Measurements from ENCODE around the gene CMTR1.

The CMTR1 gene

GRCh38 chr6:37477656-37478435 is 44.8 kb downstream of the CMTR1 start:
- DNase-seq (ENCODE audit: low read depth): no peak

- DNase-seq (ENCODE audit: low read depth): no peak
Measured at GRCh38 chr6:37478827-37479226, 45.8 kb downstream of the CMTR1 start.

DNA sequence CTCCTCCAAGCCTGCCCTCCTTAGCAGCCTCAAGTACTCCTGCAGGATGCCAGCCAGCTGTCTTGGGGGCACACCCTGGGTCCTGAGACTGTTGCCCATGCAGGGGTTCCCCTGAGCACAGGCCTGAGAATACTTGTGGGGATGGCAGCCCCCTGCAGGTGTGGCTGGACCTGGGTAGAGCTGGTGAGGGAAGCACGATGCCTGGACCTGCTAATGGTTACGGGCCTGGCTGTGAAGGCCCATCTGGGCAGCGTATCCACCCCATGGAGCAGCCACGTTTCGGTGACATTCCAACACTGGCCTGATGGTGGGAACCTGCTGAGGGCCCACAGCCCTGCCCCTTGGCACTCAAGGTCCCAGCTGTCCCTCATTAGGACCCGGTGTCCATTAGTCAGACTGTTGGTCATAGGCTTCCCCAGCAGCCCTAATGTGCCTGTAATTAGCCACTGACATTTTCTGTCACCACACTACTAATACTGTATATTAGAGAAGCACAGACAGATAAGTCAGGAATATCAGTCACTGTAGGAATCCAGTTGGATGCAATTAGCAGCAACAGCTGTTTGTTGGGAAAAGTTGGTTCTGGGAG is 46.3 kb downstream of the CMTR1 start:
- DNase-seq (ENCODE audit: low read depth): no peak

DNA sequence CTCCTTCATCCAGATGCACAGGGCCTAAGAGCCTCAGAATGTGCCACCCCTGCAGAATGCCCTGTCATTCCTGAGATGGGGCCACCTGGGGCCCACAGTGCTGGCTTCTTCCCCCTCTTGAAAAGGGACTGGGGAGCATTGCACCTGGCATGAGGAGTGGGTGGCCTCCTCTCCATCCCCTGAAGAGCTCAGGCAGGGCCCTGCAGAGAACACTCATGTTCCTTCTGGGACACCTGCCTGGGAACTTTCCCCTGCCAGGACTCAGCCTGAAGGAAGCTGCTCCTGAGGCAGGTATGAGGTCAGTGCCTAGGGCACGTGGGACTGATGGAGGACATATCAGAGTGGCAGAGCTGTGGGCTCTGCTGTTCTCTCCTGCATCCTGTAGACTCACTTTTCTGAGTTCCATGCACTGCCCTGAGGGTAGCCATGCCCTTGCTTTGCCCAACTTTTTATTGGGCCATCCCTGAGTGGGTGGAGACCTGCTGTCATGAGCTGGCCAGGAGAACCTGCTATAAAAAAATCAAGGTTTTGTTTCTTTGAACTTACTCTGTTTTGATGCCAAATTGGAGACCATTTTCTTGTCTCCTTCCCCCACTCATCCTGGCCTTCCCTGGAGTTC is 47.2 kb downstream of the CMTR1 start:
- no peak for DNase-seq (ENCODE audit: low read depth)

- no peak for DNase-seq (ENCODE audit: low read depth)
Measured at GRCh38 chr6:37480951-37481534, 48.0 kb downstream of the CMTR1 start.

- DNase-seq (ENCODE audit: low read depth): no peak
Measured at GRCh38 chr6:37481711-37482605, 48.9 kb downstream of the CMTR1 start.

GRCh38 chr6:37482606-37483251 is 49.7 kb downstream of the CMTR1 start:
- no peak for DNase-seq (ENCODE audit: low read depth)

DNA sequence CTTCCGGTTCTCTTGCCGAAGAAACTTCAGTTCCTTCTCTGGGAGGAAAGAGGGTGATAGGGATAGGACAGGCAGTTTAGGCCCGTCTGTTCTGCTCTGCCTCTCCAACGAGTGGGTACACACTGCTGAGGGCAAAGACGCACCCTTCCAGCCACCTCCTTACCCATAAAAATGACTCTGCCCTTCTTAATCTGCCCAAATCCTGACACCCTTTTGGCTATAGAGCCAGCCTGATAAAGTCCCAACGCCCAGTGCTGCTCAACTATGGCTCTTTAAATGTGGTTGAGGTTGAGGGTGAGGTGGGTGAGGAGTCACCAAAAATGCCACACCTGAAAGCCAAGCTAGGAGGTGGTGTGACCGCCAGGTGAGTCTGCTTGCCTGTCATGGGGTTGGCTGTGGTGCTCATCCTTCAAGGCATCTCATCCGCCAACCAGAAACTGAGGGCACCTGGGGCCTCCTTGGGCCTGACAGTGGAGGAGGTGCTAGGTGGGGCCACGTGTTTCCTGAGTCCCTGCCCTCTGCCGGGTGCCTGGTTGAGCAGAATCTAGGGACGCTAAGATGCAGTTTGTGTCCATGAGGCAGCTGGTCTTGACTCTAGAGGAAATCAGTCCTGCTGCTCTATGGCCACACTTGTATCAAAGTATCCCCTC is 50.4 kb downstream of the CMTR1 start:
- no peak for DNase-seq (ENCODE audit: low read depth)

GRCh38 chr6:37483917-37484785 is 51.1 kb downstream of the CMTR1 start:
- peak; percentile 64 for DNase-seq (ENCODE audit: low read depth)

GRCh38 chr6:37484786-37485170 is 51.8 kb downstream of the CMTR1 start:
- DNase-seq (ENCODE audit: low read depth): no peak

DNA sequence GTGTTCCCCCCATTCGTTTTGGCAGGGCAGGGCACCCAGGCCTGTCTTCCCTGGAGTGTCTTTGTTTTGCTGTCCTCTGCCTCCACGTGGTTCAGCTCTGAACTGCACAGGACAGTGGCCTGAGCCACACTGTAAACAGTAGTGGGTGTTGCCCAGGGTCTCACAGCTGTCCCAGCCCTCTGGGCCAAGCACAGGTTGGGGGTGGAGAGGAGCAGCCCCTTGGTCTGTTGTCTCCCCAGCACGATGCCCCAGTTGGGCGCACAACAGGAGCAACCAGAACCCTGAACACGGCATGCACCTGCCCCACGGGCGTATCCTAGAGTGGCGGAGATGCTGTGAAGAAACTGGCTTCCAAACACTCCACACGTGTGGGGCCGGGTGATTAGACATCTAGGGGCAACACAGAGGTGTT is 52.3 kb downstream of the CMTR1 start:
- DNase-seq (ENCODE audit: low read depth): no peak

GRCh38 chr6:37486121-37486839 is 53.3 kb downstream of the CMTR1 start:
- DNase-seq (ENCODE audit: low read depth): no peak

GRCh38 chr6:37487591-37488380 is 54.8 kb downstream of the CMTR1 start:
- no peak for DNase-seq (ENCODE audit: low read depth)

- no peak for DNase-seq (ENCODE audit: low read depth)
Measured at GRCh38 chr6:37488476-37488875, 55.5 kb downstream of the CMTR1 start.

DNA sequence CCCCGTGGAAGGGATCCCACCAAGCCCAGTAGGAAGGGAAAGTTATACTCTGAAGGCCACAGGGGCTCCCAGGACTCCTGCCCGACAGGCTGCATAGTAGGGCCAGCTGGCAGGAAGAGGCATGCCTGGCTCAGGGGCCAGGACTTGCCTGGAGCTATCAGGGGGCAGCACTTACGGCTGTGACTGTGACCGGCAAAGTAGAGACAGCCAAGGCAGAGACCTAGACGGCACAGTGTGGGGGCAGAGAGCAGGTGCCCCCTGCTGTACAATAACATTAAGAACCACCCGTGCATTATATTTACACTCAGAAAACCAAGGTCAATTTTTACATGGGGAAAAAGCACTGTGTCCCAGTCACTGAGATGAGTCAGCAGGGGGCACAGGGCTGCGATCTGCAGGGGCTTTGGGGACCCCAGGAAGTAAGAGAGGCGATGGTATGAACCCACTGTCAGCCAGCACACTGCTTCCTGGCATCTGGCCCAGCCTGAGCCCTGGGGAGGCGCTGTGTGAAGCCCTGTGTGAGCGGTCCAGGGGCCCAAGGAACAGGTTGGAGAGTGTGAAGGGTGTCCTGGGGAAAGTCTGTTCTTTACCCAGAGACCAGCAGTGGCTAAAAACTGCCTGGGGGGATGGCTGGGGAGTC is 56.8 kb downstream of the CMTR1 start:
- DNase-seq (ENCODE audit: low read depth): no peak

DNA sequence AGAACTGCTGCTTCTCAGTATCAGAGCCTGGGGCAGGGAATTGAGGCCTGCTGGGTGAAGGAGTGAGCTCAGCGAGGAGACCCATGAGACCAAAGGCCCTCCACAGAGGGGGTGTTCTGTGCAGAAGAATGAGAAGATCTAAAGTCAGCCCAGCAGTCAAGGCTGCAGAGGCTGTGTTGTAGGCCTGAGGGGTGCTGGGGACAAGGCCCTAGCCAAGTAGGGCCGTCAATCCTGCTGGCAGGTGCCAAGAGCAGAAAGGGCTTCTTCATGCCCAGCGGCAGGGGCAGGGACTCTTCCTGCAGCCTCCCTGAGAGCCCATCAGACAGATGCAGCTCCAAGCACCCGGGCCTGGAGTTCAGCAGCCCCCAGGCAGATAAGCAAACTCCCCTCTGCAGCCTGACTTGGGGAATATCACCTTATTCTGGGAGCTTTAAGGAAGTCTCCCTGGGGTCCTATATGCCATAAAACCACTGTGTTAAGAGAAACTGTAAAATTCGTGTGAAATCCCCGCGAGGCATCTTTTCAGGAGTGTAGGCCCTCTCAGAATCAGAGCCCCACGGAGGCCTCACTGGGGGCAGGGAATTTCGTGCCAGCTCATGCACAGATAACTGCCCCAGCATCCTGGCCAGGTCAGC is 57.6 kb downstream of the CMTR1 start:
- no peak for DNase-seq (ENCODE audit: low read depth)

GRCh38 chr6:37491171-37491829 is 58.3 kb downstream of the CMTR1 start:
- DNase-seq (ENCODE audit: low read depth): no peak
